Caco-2 (cell line): ENCODE measurements around the gene SLC39A6. TPM values are rescaled to one million over a fixed set of nuclear protein-coding genes. Genes with fewer than 3 reads are reported as not detected.

Experiments
- BruUV-seq: library from RNA; stranded (reverse); fragments of 400-500 nt; replicated peaks from 2 replicates; lab custom pipeline; 2021; lab: Mats Ljungman, UMichigan
- CTCF ChIA-PET: fragments of 300-600 bp; sonication (Branson Sonifier 250); formaldehyde crosslinking; loops from one replicate; lab custom pipeline; 2022; ENCODE audit warnings: antibody characterized with exemption; lab: Charles Lee
- POLR2A ChIA-PET: fragments of 300-600 bp; sonication (Branson Sonifier 250); formaldehyde crosslinking; loops from one replicate; lab custom pipeline; 2022; ENCODE audit warnings: antibody characterized with exemption; lab: Charles Lee
- DNase-seq, 2 experiments: peaks; one replicate each; pipeline versions ENCODE4 v3.0.0 to v3.0.0-alpha.2; 2020 to 2022
- H3K27me3 ChIP-seq: replicated peaks from 2 replicates; pipeline ENCODE4 v1.6.0; 2011; ENCODE audit warnings: low read length; ENCODE audit not compliant: control insufficient read depth, insufficient read depth
- H3K36me3 ChIP-seq: 2 replicates; pipeline ENCODE4 v1.5.1; 2011; ENCODE audit warnings: low read length; ENCODE audit not compliant: control insufficient read depth, insufficient read depth
- H3K4me1 ChIP-seq: fragments of 250-450 bp; sonication (Bioruptor Pico); 2 replicates; pipeline ENCODE4 v1.5.1; 2020; ENCODE audit warnings: mild to moderate bottlenecking
- H3K4me3 ChIP-seq: 2 replicates; pipeline ENCODE4 v1.5.1; 2011; ENCODE audit warnings: low read depth, mild to moderate bottlenecking, control low read depth, low read length
- H3K9me3 ChIP-seq: fragments of 250-450 bp; sonication (Bioruptor Pico); 2 replicates; pipeline ENCODE4 v1.5.1; 2020; ENCODE audit warnings: mild to moderate bottlenecking, moderate library complexity
- H3K27ac Mint-ChIP-seq: one replicate; pipeline ENCODE4 v1.8.0; 2022; ENCODE audit warnings: mixed read lengths; ENCODE audit not compliant: unreplicated experiment
- H3K27me3 Mint-ChIP-seq: one replicate; pipeline ENCODE4 v1.8.0; 2022; ENCODE audit warnings: mixed read lengths; ENCODE audit not compliant: insufficient read depth, unreplicated experiment
- H3K36me3 Mint-ChIP-seq: one replicate; pipeline ENCODE4 v1.8.0; 2022; ENCODE audit warnings: mild to moderate bottlenecking, mixed read lengths; ENCODE audit not compliant: insufficient read depth, unreplicated experiment
- H3K4me1 Mint-ChIP-seq: one replicate; pipeline ENCODE4 v1.8.0; 2022; ENCODE audit warnings: low read depth, mixed read lengths; ENCODE audit not compliant: unreplicated experiment
- H3K4me3 Mint-ChIP-seq: one replicate; pipeline ENCODE4 v1.8.0; 2022; ENCODE audit warnings: mild to moderate bottlenecking, moderate library complexity, mixed read lengths; ENCODE audit not compliant: unreplicated experiment
- H3K9me3 Mint-ChIP-seq: one replicate; pipeline ENCODE4 v1.8.0; 2022; ENCODE audit warnings: mixed read lengths; ENCODE audit not compliant: unreplicated experiment
- CTCF ChIP-seq, 2 experiments: fragments of 200-600 bp in 1 of 2; IDR thresholded peaks; 1 replicate in 1 of 2; 2 replicates in 1 of 2; pipeline versions ENCODE4 v1.5.1 to v1.8.0; 2011 to 2022; ENCODE audit warnings: antibody characterized with exemption in 1 of 2, control low read depth in 1 of 2, inconsistent platforms in 1 of 2, low read depth in 1 of 2, low read length in 1 of 2, mild to moderate bottlenecking in 1 of 2, moderate library complexity in 1 of 2; ENCODE audit not compliant: insufficient read depth in 1 of 2, severe bottlenecking in 1 of 2, unreplicated experiment in 1 of 2
- intact Hi-C: fragments of 100-400 bp; cut with micrococcal nuclease; formaldehyde crosslinking; loops from one replicate; pipeline ENCODE4 v1.10.0; 2022; ENCODE audit not compliant: unreplicated experiment
- total RNA-seq: library from RNA; stranded (reverse); gene quantifications from 2 replicates; pipeline ENCODE4 v1.2.3, GENCODE V29; 2022

The SLC39A6 gene
- total RNA-seq, 1 experiment from 2014 or later = 19.5 TPM

GRCh38 chr18:36143391-36143790 is 14.3 kb upstream of the SLC39A6 start:
- H3K9me3 Mint-ChIP-seq = no peaks in the 10 kb centered on the region
- no peak overlapping the region for H3K4me3 ChIP-seq
- ChIA-PET POLR2A (no interaction called here), CTCF (no interaction called here)
- intact Hi-C loops = no loop called here
- H3K27me3 ChIP-seq = no peaks in the 10 kb centered on the region
- DNase-seq = no peak
- no TSS peak for BruUV-seq
- H3K9me3 ChIP-seq = no peaks in the 10 kb centered on the region
- no peaks in the 10 kb centered on the region for H3K4me1 Mint-ChIP-seq
- no peak overlapping the region for H3K4me3 Mint-ChIP-seq
- no peak overlapping the region for H3K27ac Mint-ChIP-seq
- TF ChIP-seq CTCF (IDR thresholded peaks at IDR 0.05; ENCODE audit: insufficient read depth in 1 of 2, low read depth in 1 of 2, low read length in 1 of 2, severe bottlenecking in 1 of 2, unreplicated experiment in 1 of 2) = no peak
- H3K36me3 Mint-ChIP-seq = peaks cover 13% of the 10 kb centered on the region
- no peaks in the 10 kb centered on the region for H3K4me1 ChIP-seq
- H3K27me3 Mint-ChIP-seq = no peaks in the 10 kb centered on the region
- no peaks in the 10 kb centered on the region for H3K36me3 ChIP-seq

DNA sequence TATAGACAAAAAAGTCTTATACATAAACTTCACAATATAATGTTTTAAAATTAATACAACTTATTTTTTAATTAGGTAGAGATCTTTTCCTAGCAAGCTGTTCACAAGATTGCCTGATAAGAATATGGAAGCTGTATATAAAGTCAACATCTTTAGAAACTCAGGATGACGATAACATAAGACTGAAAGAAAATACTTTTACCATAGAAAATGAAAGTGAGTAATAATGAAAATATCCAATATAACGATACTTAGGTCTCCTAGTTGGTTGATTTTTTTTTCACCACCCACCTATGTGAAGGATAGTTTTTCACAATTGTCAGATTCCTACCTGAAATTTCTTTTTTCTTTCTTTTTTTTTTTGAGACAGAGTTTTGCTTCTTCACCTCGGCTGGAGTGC is 13.6 kb upstream of the SLC39A6 start:
- no peaks in the 10 kb centered on the region for H3K4me1 ChIP-seq
- H3K27me3 ChIP-seq = no peaks in the 10 kb centered on the region
- no peak overlapping the region for H3K4me3 ChIP-seq
- CTCF ChIA-PET = no interaction called here
- POLR2A ChIA-PET = no interaction called here
- H3K9me3 ChIP-seq = no peaks in the 10 kb centered on the region
- H3K27ac Mint-ChIP-seq = no peak overlapping the region
- H3K9me3 Mint-ChIP-seq = no peaks in the 10 kb centered on the region
- H3K36me3 Mint-ChIP-seq = peaks cover 13% of the 10 kb centered on the region
- intact Hi-C loops = no loop called here
- TF ChIP-seq CTCF (IDR thresholded peaks at IDR 0.05; ENCODE audit: insufficient read depth in 1 of 2, low read depth in 1 of 2, low read length in 1 of 2, severe bottlenecking in 1 of 2, unreplicated experiment in 1 of 2) = no peak
- H3K36me3 ChIP-seq = no peaks in the 10 kb centered on the region
- DNase-seq = no peak
- no peak overlapping the region for H3K4me3 Mint-ChIP-seq
- H3K27me3 Mint-ChIP-seq = no peaks in the 10 kb centered on the region
- no peaks in the 10 kb centered on the region for H3K4me1 Mint-ChIP-seq
- BruUV-seq = no TSS peak

DNA sequence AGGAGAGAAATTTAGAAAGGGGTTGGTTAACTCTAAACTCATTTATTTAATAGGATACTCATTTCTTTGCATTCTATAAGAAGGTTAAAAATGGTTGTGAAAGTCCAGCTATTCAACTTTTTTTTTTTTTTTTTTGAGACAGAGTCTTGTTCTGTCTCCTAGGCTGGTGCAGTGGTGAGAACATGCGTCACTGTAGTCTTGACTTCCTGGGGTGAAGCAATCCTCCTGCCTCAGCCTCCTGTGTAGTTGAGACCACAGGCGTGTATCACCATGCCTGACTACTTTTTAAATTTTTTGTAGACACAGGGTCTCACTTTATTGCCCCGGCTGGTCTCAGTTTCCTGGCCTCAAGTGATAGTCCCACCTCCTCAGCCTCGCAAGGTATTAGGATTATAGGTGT is 12.4 kb upstream of the SLC39A6 start:
- CTCF ChIA-PET = no interaction called here
- H3K27me3 ChIP-seq = no peaks in the 10 kb centered on the region
- Mint-ChIP-seq H3K36me3 (peaks cover 18% of the 10 kb centered on the region), H3K4me3 (no peak overlapping the region), H3K27me3 (no peaks in the 10 kb centered on the region), H3K27ac (no peak overlapping the region), H3K9me3 (no peaks in the 10 kb centered on the region), H3K4me1 (no peaks in the 10 kb centered on the region)
- DNase-seq = no peak
- H3K4me3 ChIP-seq = no peak overlapping the region
- no peaks in the 10 kb centered on the region for H3K36me3 ChIP-seq
- no peak for TF ChIP-seq CTCF (IDR thresholded peaks at IDR 0.05; ENCODE audit: insufficient read depth in 1 of 2, low read depth in 1 of 2, low read length in 1 of 2, severe bottlenecking in 1 of 2, unreplicated experiment in 1 of 2)
- no TSS peak for BruUV-seq
- POLR2A ChIA-PET = no interaction called here
- H3K9me3 ChIP-seq = no peaks in the 10 kb centered on the region
- no peaks in the 10 kb centered on the region for H3K4me1 ChIP-seq
- intact Hi-C loops = no loop called here
